Glutamatergic neuron (in vitro differentiated cells): ENCODE results near the gene RAE1. TPM values are rescaled to one million over a fixed set of nuclear protein-coding genes. Genes with fewer than 3 reads are reported as not detected.
A peak's percentile ranks its signal among the peaks of the same experiment; 100 is the strongest.
"Not testable (repeated sequence)": the region's sequence is repeated elsewhere in the genome, so short reads cannot be mapped to it uniquely, and the experiment has no call there.

Source experiments
- DNase-seq: peaks from one replicate; pipeline ENCODE4 v3.0.0; 2022
- H3K27ac Mint-ChIP-seq: one replicate; pipeline ENCODE4 v1.8.0; 2020; ENCODE audit warnings: mild to moderate bottlenecking, mixed read lengths, inconsistent platforms; ENCODE audit not compliant: unreplicated experiment
- H3K27me3 Mint-ChIP-seq: one replicate; pipeline ENCODE4 v1.8.0; 2020; ENCODE audit warnings: mild to moderate bottlenecking, moderate library complexity, mixed read lengths, inconsistent platforms; ENCODE audit not compliant: unreplicated experiment
- H3K36me3 Mint-ChIP-seq: one replicate; pipeline ENCODE4 v1.8.0; 2020; ENCODE audit warnings: mild to moderate bottlenecking, mixed read lengths, inconsistent platforms; ENCODE audit not compliant: unreplicated experiment
- H3K4me1 Mint-ChIP-seq: one replicate; pipeline ENCODE4 v1.8.0; 2020; ENCODE audit warnings: mild to moderate bottlenecking, low read depth, mixed read lengths, inconsistent platforms; ENCODE audit not compliant: unreplicated experiment
- H3K4me3 Mint-ChIP-seq: one replicate; pipeline ENCODE4 v1.8.0; 2020; ENCODE audit warnings: mild to moderate bottlenecking, mixed read lengths, inconsistent platforms; ENCODE audit not compliant: unreplicated experiment
- H3K9me3 Mint-ChIP-seq: one replicate; pipeline ENCODE4 v1.8.0; 2020; ENCODE audit warnings: mild to moderate bottlenecking, moderate library complexity, mixed read lengths, inconsistent platforms; ENCODE audit not compliant: unreplicated experiment
- total RNA-seq: library from RNA; stranded (reverse); fragmentation: NEBNext Ultra II Directional; extraction: Animal tissue kit (Norgen Biotek cat#: 25700); gene quantifications from one replicate; pipeline ENCODE4 v1.2.1, GENCODE V29; 2021; ENCODE audit not compliant: unreplicated experiment
- TF ChIP-seq, protein P1 (sequence below): fragments of 200-600 bp; sonication (generic); IDR thresholded peaks from one replicate; pipeline ENCODE4 v1.5.0; 2021; ENCODE audit not compliant: partially characterized antibody, unreplicated experiment

RAE1 gene
- total RNA-seq, 1 donor from 2014 or later: 28.3 TPM

DNA sequence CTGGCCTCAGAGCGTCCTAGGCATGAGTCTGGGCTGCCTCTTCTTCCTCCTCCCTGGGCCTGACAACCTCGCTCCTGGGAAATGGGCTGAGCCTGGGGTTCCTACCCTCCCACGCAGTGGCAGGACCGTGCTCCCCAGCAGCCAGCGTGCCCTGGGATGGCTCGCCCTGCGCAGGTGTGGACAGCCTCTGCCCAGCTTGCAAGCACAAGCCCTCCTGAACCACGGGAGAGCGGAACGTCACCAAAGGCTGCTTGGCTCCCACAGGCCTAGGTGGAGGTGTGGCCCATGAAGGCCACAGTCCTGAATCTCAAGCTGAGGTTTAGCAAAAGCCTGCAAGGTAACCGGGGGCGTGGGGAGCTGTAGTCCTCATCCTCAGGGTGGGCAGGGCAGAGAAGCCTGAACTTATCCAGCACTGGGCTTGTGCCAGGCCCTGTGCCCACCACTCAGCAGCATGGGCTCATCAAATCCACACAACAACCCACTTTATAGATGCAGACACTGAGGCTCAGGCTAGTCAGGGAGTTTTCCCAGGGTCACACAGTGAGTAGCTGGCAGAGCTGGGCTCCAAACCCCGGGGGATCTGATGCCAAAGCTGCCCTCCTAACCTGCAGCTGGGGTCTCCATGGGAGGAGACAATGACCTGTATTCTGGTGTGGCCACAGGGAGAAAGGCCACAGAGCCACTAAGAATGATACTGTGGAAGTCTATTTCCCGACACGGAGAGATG, 65.4 kb downstream of the RAE1 start:
- no peak for DNase-seq
- no peak overlapping the region for H3K27ac Mint-ChIP-seq
- no peaks in the 10 kb centered on the region for H3K36me3 Mint-ChIP-seq
- peaks cover 5% of the 10 kb centered on the region for H3K9me3 Mint-ChIP-seq
- TF ChIP-seq, protein P1, sequence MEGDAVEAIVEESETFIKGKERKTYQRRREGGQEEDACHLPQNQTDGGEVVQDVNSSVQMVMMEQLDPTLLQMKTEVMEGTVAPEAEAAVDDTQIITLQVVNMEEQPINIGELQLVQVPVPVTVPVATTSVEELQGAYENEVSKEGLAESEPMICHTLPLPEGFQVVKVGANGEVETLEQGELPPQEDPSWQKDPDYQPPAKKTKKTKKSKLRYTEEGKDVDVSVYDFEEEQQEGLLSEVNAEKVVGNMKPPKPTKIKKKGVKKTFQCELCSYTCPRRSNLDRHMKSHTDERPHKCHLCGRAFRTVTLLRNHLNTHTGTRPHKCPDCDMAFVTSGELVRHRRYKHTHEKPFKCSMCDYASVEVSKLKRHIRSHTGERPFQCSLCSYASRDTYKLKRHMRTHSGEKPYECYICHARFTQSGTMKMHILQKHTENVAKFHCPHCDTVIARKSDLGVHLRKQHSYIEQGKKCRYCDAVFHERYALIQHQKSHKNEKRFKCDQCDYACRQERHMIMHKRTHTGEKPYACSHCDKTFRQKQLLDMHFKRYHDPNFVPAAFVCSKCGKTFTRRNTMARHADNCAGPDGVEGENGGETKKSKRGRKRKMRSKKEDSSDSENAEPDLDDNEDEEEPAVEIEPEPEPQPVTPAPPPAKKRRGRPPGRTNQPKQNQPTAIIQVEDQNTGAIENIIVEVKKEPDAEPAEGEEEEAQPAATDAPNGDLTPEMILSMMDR: no peak
- H3K4me3 Mint-ChIP-seq: no peak overlapping the region
- H3K27me3 Mint-ChIP-seq: peaks cover 5% of the 10 kb centered on the region
- no peaks in the 10 kb centered on the region for H3K4me1 Mint-ChIP-seq

DNA sequence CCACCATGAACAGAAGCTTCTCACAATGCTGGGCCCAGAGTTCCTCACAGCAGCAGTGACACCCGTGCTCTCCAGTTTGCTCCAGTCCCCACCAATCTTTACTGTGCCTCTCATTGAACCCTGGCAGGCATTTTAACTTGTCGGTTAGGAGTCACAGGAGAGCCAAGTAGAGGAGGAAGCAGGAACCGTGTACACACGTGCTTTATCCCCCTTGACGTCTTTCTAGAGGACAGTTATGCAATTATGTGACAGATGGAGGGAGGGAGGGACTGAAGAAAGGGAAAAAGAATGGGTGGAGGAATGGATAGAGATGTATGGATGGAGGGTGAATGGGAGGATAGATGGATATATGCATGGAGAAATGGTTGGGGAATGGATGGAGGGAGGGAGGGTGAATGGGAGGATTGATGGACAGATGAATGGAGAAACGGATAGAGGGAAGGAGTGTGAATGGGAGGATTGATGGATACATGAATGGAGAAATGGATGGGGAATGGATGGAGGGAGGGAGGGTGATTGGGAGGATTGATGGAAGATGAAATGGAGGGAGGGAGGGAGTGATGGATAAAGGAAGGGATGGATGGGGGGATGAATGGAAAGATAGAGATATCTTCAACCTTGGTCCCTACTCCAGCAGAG, 66.1 kb downstream of the RAE1 start:
- Mint-ChIP-seq H3K4me3 (no peak overlapping the region), H3K27ac (peak overlapping the region; percentile 38), H3K27me3 (peaks cover 5% of the 10 kb centered on the region), H3K36me3 (no peaks in the 10 kb centered on the region), H3K9me3 (peaks cover 5% of the 10 kb centered on the region), H3K4me1 (no peaks in the 10 kb centered on the region)
- TF ChIP-seq, protein P1: no peak
- no peak for DNase-seq

GRCh38 chr20:57417830-57418780, 67.0 kb downstream of the RAE1 start:
- DNase-seq: no peak
- H3K9me3 Mint-ChIP-seq: peaks cover 3% of the 10 kb centered on the region
- TF ChIP-seq, protein P1: no peak
- no peak overlapping the region for H3K27ac Mint-ChIP-seq
- no peak overlapping the region for H3K4me3 Mint-ChIP-seq
- no peaks in the 10 kb centered on the region for H3K4me1 Mint-ChIP-seq
- no peaks in the 10 kb centered on the region for H3K36me3 Mint-ChIP-seq
- H3K27me3 Mint-ChIP-seq: peaks cover 1% of the 10 kb centered on the region

DNA sequence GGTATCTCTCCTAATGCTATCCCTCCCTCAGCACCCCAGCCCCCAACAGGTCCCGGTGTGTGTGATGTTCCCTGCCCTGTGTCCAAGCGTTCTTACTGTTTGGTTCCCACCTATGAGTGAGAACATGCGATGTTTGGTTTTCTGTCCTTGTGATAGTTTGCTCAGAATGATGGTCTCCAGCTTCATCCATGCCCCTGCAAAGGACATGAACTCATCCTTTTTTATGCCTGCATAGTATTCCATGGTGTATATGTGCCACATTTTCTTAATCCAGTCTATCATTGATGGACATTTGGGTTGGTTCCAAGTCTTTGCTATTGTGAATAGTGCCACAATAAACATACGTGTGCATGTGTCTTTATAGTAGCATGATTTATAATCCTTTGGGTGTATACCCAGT, 68.4 kb downstream of the RAE1 start:
- not testable (repeated sequence) for H3K4me3 Mint-ChIP-seq, H3K36me3 Mint-ChIP-seq, DNase-seq, H3K27ac Mint-ChIP-seq, H3K4me1 Mint-ChIP-seq, H3K27me3 Mint-ChIP-seq, H3K9me3 Mint-ChIP-seq

DNA sequence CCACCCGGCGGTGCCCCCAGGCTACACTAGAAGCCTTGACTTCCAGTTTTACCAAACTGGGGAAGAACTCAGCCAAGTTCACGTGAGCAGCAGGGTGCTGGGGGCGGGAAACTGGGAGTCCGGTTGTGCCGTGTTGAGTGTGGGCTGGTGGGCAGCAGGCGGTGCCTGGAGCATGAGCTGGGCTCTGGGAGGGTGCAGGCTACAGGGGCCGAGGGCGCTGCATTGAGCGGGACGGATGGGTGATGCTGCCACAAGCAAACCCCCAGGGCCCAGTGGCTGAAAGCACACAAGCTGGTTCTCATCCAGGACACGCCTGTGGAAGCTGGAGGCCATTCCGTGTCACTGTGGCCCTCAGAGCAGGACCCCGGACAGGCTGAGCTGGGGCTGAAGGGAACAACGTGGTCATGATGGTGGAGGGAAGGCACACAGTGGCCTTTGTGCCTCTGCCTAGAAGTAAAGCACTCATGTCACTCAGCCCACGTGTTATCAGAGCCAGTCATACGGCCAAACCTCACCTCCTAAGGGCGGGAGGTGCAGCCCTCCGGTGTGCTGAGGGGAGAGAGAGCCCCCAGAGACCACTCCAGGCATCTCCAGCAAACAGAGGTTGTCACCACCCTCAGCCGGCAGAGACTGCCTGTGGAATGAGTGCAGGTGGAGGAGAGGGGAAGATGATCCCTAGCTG, 69.7 kb downstream of the RAE1 start:
- H3K27me3 Mint-ChIP-seq: peaks cover 5% of the 10 kb centered on the region

More for the DNA sequence above, 69.7 kb downstream of the RAE1 start:
- Mint-ChIP-seq H3K27ac (no peak overlapping the region), H3K9me3 (peaks cover 6% of the 10 kb centered on the region), H3K4me1 (peaks cover 4% of the 10 kb centered on the region), H3K36me3 (no peaks in the 10 kb centered on the region), H3K4me3 (no peak overlapping the region)
- peak; percentile 8 for DNase-seq
- TF ChIP-seq, protein P1: no peak
